HFFc6 (cell line): ENCODE results near the gene LCN1. TPM values are rescaled to one million over a fixed set of nuclear protein-coding genes. Genes with fewer than 3 reads are reported as not detected.

Experiments used
- DNase-seq: peaks from one replicate; pipeline ENCODE4 v3.0.0-alpha.2; 2018
- H3K27ac Mint-ChIP-seq: 2 replicates; pipeline ENCODE4 v1.8.0; 2020; ENCODE audit warnings: mild to moderate bottlenecking, mixed read lengths
- H3K27me3 Mint-ChIP-seq: 2 replicates; pipeline ENCODE4 v1.8.0; 2021; ENCODE audit warnings: mild to moderate bottlenecking, moderate library complexity, mixed read lengths; ENCODE audit not compliant: insufficient read depth
- H3K36me3 Mint-ChIP-seq: 2 replicates; pipeline ENCODE4 v1.8.0; 2021; ENCODE audit warnings: low read depth, mixed read lengths
- H3K4me1 Mint-ChIP-seq: 2 replicates; pipeline ENCODE4 v1.8.0; 2020; ENCODE audit warnings: low read depth, mixed read lengths
- H3K4me3 Mint-ChIP-seq: 2 replicates; pipeline ENCODE4 v1.8.0; 2020; ENCODE audit warnings: mild to moderate bottlenecking, moderate library complexity, mixed read lengths
- H3K9me3 Mint-ChIP-seq: 2 replicates; pipeline ENCODE4 v1.8.0; 2020; ENCODE audit warnings: mild to moderate bottlenecking, mixed read lengths
- total RNA-seq, 6 experiments: library from RNA; stranded (reverse); fragmentation: NEBNext Ultra II Directional; extraction: Animal tissue kit (Norgen Biotek cat#: 25700); gene quantifications; 2 replicates in 1 of 6; 3 replicates in 5 of 6; pipeline ENCODE4 v1.2.3, GENCODE V29; 2021
- TF ChIP-seq, protein P1 (sequence below): fragments of 200-600 bp; sonication (generic); IDR thresholded peaks from 2 replicates; pipeline ENCODE4 v1.5.0; 2021; ENCODE audit warnings: antibody characterized with exemption, mild to moderate bottlenecking

Gene LCN1
- total RNA-seq, 6 experiments from 2014 or later, result 0.28 to 0.46 TPM; not detected in 4

DNA sequence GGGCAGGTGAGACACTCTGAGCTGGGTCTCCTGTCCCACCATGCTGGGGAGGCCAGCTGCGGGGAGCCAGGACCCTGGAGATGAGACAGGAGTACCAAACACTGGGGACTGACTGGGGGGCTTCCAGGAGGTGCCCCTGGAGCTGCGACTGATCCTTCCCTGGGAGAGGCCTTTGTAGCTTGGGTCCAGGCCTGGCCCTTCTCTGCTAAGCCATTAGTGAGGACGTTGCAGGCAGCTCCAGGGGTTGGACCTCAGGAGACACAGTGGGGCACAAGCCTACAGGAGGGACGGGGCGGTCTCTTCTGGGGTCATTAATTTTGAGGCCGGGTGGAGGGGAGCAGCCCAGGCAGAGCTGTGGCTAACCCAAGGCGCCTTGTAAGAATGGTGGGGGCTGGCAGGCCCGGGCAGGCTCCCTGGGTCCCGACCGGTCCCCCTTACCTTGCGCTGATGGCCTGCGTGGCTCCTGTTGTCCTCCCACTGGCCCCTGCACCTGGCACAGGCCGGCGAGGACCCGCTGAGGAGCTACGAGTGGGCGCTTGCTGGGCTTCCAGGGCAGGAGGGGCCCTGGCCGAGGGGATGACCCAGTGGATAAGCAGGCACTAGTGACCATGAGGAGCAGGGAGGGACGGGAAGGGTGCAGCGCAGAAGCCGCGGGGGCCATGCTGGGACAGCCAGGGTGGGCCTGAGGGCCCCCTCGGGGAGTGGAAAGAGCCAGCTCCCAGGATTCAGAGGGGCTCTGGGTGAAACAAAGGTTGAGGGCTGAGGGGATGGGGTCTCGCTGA is 15.6 kb upstream of the LCN1 start:
- Mint-ChIP-seq H3K27ac (no peak overlapping the region), H3K27me3 (peaks cover 2% of the 10 kb centered on the region; the same call in 1 of the 2 replicates), H3K36me3 (peaks cover 4% of the 10 kb centered on the region; the same call in 1 of the 2 replicates), H3K4me1 (0 out of 2 replicates have a peak, but pooled peaks cover 7% of the 10 kb centered on the region), H3K9me3 (no peaks in the 10 kb centered on the region), H3K4me3 (no peak overlapping the region)
- DNase-seq, result no peak
- TF ChIP-seq, protein P1, sequence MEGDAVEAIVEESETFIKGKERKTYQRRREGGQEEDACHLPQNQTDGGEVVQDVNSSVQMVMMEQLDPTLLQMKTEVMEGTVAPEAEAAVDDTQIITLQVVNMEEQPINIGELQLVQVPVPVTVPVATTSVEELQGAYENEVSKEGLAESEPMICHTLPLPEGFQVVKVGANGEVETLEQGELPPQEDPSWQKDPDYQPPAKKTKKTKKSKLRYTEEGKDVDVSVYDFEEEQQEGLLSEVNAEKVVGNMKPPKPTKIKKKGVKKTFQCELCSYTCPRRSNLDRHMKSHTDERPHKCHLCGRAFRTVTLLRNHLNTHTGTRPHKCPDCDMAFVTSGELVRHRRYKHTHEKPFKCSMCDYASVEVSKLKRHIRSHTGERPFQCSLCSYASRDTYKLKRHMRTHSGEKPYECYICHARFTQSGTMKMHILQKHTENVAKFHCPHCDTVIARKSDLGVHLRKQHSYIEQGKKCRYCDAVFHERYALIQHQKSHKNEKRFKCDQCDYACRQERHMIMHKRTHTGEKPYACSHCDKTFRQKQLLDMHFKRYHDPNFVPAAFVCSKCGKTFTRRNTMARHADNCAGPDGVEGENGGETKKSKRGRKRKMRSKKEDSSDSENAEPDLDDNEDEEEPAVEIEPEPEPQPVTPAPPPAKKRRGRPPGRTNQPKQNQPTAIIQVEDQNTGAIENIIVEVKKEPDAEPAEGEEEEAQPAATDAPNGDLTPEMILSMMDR, result no peak

DNA sequence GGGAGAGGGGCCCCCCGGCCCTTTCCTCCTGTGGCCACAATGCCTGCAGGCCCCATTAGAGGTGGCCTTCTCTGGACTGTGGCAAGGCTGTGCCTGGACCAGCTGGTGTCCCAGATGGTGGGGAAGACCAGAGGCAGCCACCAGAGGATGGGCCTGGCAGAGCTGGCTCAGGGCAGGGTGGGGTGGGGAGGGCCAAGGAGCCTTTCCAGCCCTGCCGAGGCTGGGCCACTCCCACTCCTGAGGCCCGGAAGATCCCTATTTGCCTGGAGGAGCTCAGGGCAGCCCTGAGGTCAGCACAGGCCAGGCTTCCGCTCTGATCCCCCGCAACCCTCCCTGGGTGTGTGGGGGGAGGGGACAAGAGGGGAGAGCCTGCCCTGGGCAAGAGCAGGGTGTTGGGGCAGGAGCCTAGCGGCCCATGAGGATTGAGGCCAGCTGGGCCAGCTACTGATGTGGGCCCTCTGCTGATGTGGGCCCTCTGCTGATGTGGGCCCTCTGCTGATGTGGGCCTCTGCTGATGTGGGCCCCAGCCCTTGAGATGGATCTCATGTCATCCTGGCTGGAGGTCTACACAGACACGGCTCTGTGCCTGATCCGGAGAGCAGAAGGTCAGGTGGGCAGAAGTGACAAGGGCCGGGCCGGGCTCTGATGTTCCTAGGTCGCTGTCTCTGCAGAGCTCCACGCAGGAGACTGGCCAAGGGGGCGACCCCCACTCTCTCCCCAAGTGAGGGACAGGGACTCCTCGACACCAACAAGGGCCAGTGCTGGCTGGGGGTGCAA is 14.7 kb upstream of the LCN1 start:
- no peak for DNase-seq
- Mint-ChIP-seq H3K27ac (no peak overlapping the region), H3K4me3 (no peak overlapping the region), H3K27me3 (peaks cover 2% of the 10 kb centered on the region; the same call in 1 of the 2 replicates), H3K36me3 (peaks cover 4% of the 10 kb centered on the region; the same call in 1 of the 2 replicates), H3K9me3 (no peaks in the 10 kb centered on the region), H3K4me1 (peaks cover 14% of the 10 kb centered on the region)
- TF ChIP-seq, protein P1, result no peak

DNA sequence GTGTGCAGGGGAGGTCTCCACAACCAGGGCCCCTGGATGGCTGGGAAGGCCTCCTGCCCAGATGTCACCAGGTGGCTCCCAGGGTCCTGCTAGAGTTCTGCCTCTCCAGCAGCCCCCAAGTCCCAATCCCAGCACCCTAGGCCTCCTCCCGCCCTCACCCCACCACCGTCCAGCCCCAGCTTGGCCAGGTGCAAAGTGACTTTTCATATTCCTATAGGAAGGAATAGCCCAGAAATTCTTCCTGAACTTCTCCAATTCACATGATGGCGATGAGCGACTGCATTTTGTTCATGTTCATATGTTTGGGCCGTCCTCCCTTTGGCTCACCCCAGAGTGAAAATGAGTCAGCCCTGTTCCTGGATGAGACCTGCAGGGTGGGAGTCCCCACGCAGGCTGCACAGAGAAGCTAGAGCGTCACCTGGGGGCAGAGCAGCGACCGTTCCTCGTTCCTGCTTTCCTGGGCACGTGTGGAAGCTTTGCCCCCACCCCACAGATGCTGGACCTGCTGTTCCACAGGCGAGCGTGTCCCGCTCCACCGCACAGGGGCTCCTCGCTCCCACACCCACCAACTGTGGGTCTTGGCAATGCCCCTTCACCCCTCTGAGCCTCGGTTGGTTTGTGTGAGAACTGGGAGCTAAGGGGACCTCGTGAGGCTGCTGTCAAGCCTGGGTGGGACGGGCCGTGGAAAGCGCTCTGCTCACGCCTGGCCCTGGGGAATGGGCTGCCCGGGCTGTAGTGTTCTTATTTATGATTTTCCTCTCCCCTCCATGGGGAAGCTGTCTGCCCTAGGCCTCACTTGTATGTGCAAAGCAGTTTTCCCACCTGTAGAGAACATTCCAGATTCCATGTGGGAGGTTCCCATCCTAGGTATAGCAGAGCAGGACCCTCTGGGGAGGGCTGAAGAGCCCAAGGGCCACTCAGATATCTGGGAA is 13.9 kb upstream of the LCN1 start:
- TF ChIP-seq, protein P1, result no peak
- Mint-ChIP-seq H3K27ac (no peak overlapping the region), H3K9me3 (no peaks in the 10 kb centered on the region), H3K27me3 (peaks cover 2% of the 10 kb centered on the region; the same call in 1 of the 2 replicates), H3K4me3 (no peak overlapping the region), H3K4me1 (peaks cover 14% of the 10 kb centered on the region), H3K36me3 (peaks cover 4% of the 10 kb centered on the region; the same call in 1 of the 2 replicates)
- DNase-seq, result no peak

DNA sequence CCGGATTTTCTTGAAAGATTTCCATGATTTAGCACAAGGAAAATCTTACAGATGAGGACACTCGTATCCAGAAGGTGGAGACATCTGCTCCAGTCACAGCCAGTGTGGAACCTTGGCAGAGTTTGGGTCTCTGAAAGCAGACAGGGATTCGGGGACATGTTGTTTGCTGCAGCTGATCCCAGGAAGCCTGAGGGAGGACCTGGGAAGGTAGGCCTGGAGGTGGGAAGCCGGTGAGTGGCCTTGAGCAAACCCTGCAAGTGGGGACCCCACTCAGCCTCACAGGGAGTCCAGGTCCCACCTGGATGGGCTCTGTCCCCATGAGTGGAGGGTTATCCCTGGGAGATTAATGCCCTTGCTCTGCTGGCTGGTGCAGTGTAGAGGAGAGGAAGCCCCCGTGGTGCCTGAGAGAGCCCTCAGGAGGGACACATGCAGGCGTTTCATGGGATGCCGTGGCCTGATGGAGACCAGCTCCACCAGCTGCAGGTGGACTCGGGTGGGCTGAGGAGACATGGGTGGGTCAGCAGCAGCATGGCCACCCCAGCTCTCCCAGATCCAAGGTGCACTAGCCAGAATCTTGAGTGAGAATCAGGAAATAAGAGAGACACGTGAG is 12.9 kb upstream of the LCN1 start:
- no peak overlapping the region for H3K4me3 Mint-ChIP-seq
- H3K36me3 Mint-ChIP-seq, result peaks cover 4% of the 10 kb centered on the region; the same call in 1 of the 2 replicates
- H3K27me3 Mint-ChIP-seq, result peaks cover 8% of the 10 kb centered on the region
- H3K9me3 Mint-ChIP-seq, result no peaks in the 10 kb centered on the region
- no peak for DNase-seq
- no peak overlapping the region for H3K27ac Mint-ChIP-seq
- TF ChIP-seq, protein P1, result no peak
- peaks cover 14% of the 10 kb centered on the region for H3K4me1 Mint-ChIP-seq

DNA sequence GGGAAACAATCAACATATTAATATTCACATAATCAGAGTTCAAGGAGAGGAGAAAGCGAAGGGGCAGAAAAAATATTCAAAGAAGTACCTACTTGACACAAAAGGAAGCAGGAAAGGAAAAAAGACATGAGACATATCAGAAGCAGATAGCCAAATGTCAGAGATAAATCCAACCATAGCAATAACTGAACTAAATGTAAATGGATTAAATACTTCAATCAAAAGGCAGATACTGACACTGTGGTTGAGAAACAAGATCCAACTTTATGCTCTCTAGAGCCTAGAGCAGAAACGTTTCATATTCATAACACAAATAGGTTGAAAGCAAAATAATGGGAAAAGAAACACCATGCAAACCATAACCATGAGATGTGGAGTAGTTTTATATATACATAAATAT is 11.8 kb upstream of the LCN1 start:
- Mint-ChIP-seq H3K27me3 (peaks cover 10% of the 10 kb centered on the region), H3K36me3 (no peaks in the 10 kb centered on the region), H3K4me1 (peaks cover 14% of the 10 kb centered on the region), H3K4me3 (no peak overlapping the region), H3K9me3 (no peaks in the 10 kb centered on the region), H3K27ac (no peak overlapping the region)
- no peak for DNase-seq
- TF ChIP-seq, protein P1, result no peak
